B cell (primary cell): ENCODE results near the gene PCDHB6. TPM values are rescaled to one million over a fixed set of nuclear protein-coding genes. Genes with fewer than 3 reads are reported as not detected.
"Not testable (repeated sequence)": the region's sequence is repeated elsewhere in the genome, so short reads cannot be mapped to it uniquely, and the experiment has no call there.

Experiments used
- ATAC-seq: fragments of 200-7000 bp; cut with Tn5 transposase; one replicate; pipeline ENCODE4 v1.10.0; 2021; ENCODE audit warnings: low read depth, mild to moderate bottlenecking, moderate number of reproducible peaks, moderate library complexity
- CTCF ChIA-PET: fragments of 350-600 bp; sonication (Branson Sonifier 250); formaldehyde crosslinking; loops from one replicate; lab custom pipeline; 2021; ENCODE audit warnings: antibody characterized with exemption, inconsistent platforms; lab: Charles Lee
- POLR2A ChIA-PET: fragments of 350-600 bp; sonication (Branson Sonifier 250); formaldehyde crosslinking; loops from one replicate; lab custom pipeline; 2021; ENCODE audit warnings: antibody characterized with exemption; lab: Charles Lee
- DNase-seq: peaks from one replicate; pipeline ENCODE4 v3.0.0; 2013
- H2AFZ ChIP-seq: 2 replicates; pipeline ENCODE4 v1.6.1; 2012; ENCODE audit warnings: mild to moderate bottlenecking, low read depth, low read length; ENCODE audit not compliant: insufficient read depth, poor library complexity, severe bottlenecking
- H3K27ac ChIP-seq, 2 donors: 1 replicate in 1 of 2; 2 replicates in 1 of 2; pipeline ENCODE4 v1.5.1; 2012 to 2013; ENCODE audit warnings: low read length in 2 of 2, mild to moderate bottlenecking in 2 of 2, moderate library complexity in 1 of 2
- H3K27me3 ChIP-seq, 4 experiments: fragments of 200-600 bp in 1 of 4; sonication (generic) in 1 of 4; replicated peaks in 1 of 4; 1 replicate in 2 of 4; 2 replicates in 2 of 4; pipeline versions ENCODE4 v1.6.1 to v1.7.0; 2013 to 2016; ENCODE audit warnings: low read length in 3 of 4, mild to moderate bottlenecking in 2 of 4, mixed read lengths in 1 of 4, moderate library complexity in 1 of 4; ENCODE audit not compliant: insufficient read depth in 4 of 4, control insufficient read depth in 3 of 4; ENCODE audit errors: control extremely low read depth in 1 of 4
- H3K36me3 ChIP-seq, 2 experiments: replicated peaks in 1 of 2; 1 replicate in 1 of 2; 2 replicates in 1 of 2; pipeline versions ENCODE4 v1.6.1 to v1.7.1; 2013; ENCODE audit warnings: low read length in 1 of 2; ENCODE audit not compliant: insufficient read depth in 2 of 2, control insufficient read depth in 1 of 2; ENCODE audit errors: control extremely low read depth in 1 of 2, extremely low read depth in 1 of 2
- H3K4me1 ChIP-seq, 2 donors: fragments of 200-600 bp in 1 of 2; sonication (generic) in 1 of 2; 1 replicate in 1 of 2; 2 replicates in 1 of 2; pipeline versions ENCODE4 v1.5.1 to v1.6.1; 2013 to 2017; ENCODE audit warnings: low read length in 2 of 2; ENCODE audit not compliant: control insufficient read depth in 2 of 2, insufficient read depth in 2 of 2
- H3K4me2 ChIP-seq: replicated peaks from 2 replicates; pipeline ENCODE3; 2012; ENCODE audit warnings: mild to moderate bottlenecking, low read depth, low read length; ENCODE audit not compliant: poor library complexity, severe bottlenecking
- H3K4me3 ChIP-seq, 5 experiments: fragments of 200-600 bp in 1 of 5; sonication (generic) in 1 of 5; 1 replicate in 3 of 5; 2 replicates in 2 of 5; pipeline versions ENCODE4 v1.5.1 to v1.7.0; 2011 to 2016; ENCODE audit warnings: low read length in 4 of 5, mild to moderate bottlenecking in 4 of 5, low read depth in 2 of 5, control low read depth in 1 of 5, moderate library complexity in 1 of 5; ENCODE audit not compliant: insufficient read depth in 1 of 5; ENCODE audit errors: control extremely low read depth in 1 of 5, extremely low read depth in 1 of 5
- H3K79me2 ChIP-seq: fragments of 200-600 bp; sonication (generic); one replicate; pipeline ENCODE4 v1.6.0; 2016; ENCODE audit warnings: low read length; ENCODE audit not compliant: control insufficient read depth, insufficient read depth
- H3K9ac ChIP-seq: fragments of 200-600 bp; sonication (generic); 2 replicates; pipeline ENCODE4 v1.6.1; 2017; ENCODE audit warnings: mild to moderate bottlenecking, low read length, moderate library complexity
- H3K9me3 ChIP-seq, 3 donors: one replicate each; pipeline versions ENCODE4 v1.6.1 to v1.7.1; 2013; ENCODE audit warnings: low read length in 2 of 3; ENCODE audit not compliant: control insufficient read depth in 2 of 3, insufficient read depth in 1 of 3; ENCODE audit errors: control extremely low read depth in 1 of 3
- H4K20me1 ChIP-seq: 2 replicates; pipeline ENCODE4 v1.6.0; 2012; ENCODE audit warnings: mild to moderate bottlenecking, low read length; ENCODE audit not compliant: insufficient read depth, control insufficient read depth, poor library complexity, severe bottlenecking
- H3K27ac Mint-ChIP-seq: one replicate; pipeline ENCODE4 v1.8.0; 2021; ENCODE audit warnings: mixed read lengths
- H3K27me3 Mint-ChIP-seq: one replicate; pipeline ENCODE4 v1.8.0; 2021; ENCODE audit warnings: mixed read lengths
- H3K4me1 Mint-ChIP-seq: one replicate; pipeline ENCODE4 v1.8.0; 2021; ENCODE audit warnings: mixed read lengths
- H3K4me3 Mint-ChIP-seq: one replicate; pipeline ENCODE4 v1.8.0; 2021; ENCODE audit warnings: mixed read lengths
- H3K9me3 Mint-ChIP-seq: one replicate; pipeline ENCODE4 v1.8.0; 2022; ENCODE audit warnings: mixed read lengths; ENCODE audit not compliant: insufficient read depth
- EZH2 ChIP-seq: IDR thresholded peaks from 2 replicates; pipeline ENCODE4 v1.6.1; 2012; ENCODE audit warnings: borderline replicate concordance, low read depth, mild to moderate bottlenecking, moderate library complexity, low read length; ENCODE audit not compliant: insufficient read depth, poor library complexity, severe bottlenecking
- WGBS: methylation state at CpG from one replicate; pipeline ENCODE4 v1.1.5; 2013; ENCODE audit warnings: missing lambda C conversion rate; ENCODE audit not compliant: insufficient coverage; 5-methylcytosine and 5-hydroxymethylcytosine counted together
- intact Hi-C: fragments of 100-400 bp; cut with micrococcal nuclease; formaldehyde crosslinking; loops from one replicate; pipeline ENCODE4 v1.10.0; 2022
- polyA plus RNA-seq: library from polyadenylated mRNA; depleted of rRNA; stranded (reverse); fragments of >200 nt; gene quantifications from 2 replicates; pipeline ENCODE4 v1.2.3, GENCODE V29; 2012
- total RNA-seq, 2 donors: library from RNA; stranded (reverse); fragments of 120-200 nt in 1 of 2; gene quantifications; 1 replicate in 1 of 2; 2 replicates in 1 of 2; pipeline versions ENCODE4 v1.2.3 to v1.2.4, GENCODE V29; 2013 to 2022
- TF ChIP-seq, protein P1 (sequence below): fragments of 200-600 bp; IDR thresholded peaks from one replicate; pipeline ENCODE4 v1.8.0; 2022; ENCODE audit warnings: antibody characterized with exemption, mild to moderate bottlenecking

Gene PCDHB6
- total and polyA plus RNA-seq, 2 donors (not counting 1 experiment from before 2014, with no cell fraction given): not detected

DNA sequence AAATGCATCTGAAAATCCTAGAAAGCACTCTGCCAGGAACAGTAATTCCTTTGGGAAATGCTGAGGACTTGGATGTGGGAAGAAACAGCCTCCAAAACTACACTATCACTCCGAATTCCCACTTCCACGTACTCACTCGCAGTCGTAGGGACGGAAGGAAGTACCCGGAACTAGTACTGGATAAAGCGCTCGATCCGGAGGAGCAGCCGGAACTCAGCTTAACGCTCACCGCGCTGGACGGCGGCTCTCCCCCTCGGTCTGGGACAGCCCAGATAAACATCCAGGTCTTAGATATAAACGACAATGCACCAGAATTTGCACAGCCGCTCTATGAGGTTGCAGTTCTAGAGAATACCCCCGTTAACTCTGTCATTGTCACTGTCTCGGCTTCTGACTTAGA, 48.8 kb upstream of the PCDHB6 start:
- H3K4me1 Mint-ChIP-seq: no peaks in the 10 kb centered on the region
- POLR2A ChIA-PET: no interaction called here
- DNase-seq: no peak

DNA sequence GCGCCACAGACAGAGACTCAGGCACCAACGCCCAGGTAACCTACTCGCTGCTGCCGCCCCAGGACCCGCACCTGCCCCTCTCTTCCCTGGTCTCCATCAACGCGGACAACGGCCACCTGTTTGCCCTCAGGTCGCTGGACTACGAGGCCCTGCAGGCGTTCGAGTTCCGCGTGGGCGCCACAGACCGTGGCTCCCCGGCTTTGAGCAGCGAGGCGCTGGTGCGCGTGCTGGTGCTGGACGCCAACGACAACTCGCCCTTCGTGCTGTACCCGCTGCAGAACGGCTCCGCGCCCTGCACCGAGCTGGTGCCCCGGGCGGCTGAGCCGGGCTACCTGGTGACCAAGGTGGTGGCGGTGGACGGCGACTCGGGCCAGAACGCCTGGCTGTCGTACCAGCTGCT, 47.8 kb upstream of the PCDHB6 start:
- H3K4me3 ChIP-seq, H3K36me3 ChIP-seq, H3K27ac Mint-ChIP-seq, H3K27me3 ChIP-seq, H3K79me2 ChIP-seq, DNase-seq, H2AFZ ChIP-seq, H3K4me2 ChIP-seq, H3K9ac ChIP-seq, H4K20me1 ChIP-seq, H3K4me3 Mint-ChIP-seq, ATAC-seq, H3K27ac ChIP-seq, H3K4me1 Mint-ChIP-seq, H3K4me1 ChIP-seq, H3K9me3 Mint-ChIP-seq, CTCF ChIA-PET, POLR2A ChIA-PET, intact Hi-C loops, H3K27me3 Mint-ChIP-seq: not testable (repeated sequence)
- WGBS: 38% methylated on average over 17 of the region's 39 CpGs
- peaks cover 0 to 23% (median 2%) of the 10 kb centered on the region in 3 donors for H3K9me3 ChIP-seq

More for the DNA sequence above, 48.8 kb upstream of the PCDHB6 start:
- H3K9ac ChIP-seq: no peak overlapping the region
- no peak overlapping the region for H3K4me3 ChIP-seq
- H3K4me3 Mint-ChIP-seq: no peak overlapping the region
- H3K27me3 Mint-ChIP-seq: peaks cover 9% of the 10 kb centered on the region
- TF ChIP-seq, protein P1, sequence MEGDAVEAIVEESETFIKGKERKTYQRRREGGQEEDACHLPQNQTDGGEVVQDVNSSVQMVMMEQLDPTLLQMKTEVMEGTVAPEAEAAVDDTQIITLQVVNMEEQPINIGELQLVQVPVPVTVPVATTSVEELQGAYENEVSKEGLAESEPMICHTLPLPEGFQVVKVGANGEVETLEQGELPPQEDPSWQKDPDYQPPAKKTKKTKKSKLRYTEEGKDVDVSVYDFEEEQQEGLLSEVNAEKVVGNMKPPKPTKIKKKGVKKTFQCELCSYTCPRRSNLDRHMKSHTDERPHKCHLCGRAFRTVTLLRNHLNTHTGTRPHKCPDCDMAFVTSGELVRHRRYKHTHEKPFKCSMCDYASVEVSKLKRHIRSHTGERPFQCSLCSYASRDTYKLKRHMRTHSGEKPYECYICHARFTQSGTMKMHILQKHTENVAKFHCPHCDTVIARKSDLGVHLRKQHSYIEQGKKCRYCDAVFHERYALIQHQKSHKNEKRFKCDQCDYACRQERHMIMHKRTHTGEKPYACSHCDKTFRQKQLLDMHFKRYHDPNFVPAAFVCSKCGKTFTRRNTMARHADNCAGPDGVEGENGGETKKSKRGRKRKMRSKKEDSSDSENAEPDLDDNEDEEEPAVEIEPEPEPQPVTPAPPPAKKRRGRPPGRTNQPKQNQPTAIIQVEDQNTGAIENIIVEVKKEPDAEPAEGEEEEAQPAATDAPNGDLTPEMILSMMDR: no peak
- no peak for TF ChIP-seq EZH2
- H3K9me3 Mint-ChIP-seq: peaks cover 3% of the 10 kb centered on the region
- H3K4me2 ChIP-seq: no peak overlapping the region
- H3K36me3 ChIP-seq: no peaks in the 10 kb centered on the region
- H3K79me2 ChIP-seq: no peaks in the 10 kb centered on the region
- no peak overlapping the region for H3K27ac Mint-ChIP-seq
- CTCF ChIA-PET: no interaction called here
- no peaks in the 10 kb centered on the region for H3K4me1 ChIP-seq
- H3K27ac ChIP-seq: no peak overlapping the region
- H3K27me3 ChIP-seq: peaks cover 0 to 6% (median 3%) of the 10 kb centered on the region in 4 experiments
- intact Hi-C loops: no loop called here
- no peak for ATAC-seq
- no peak overlapping the region for H2AFZ ChIP-seq
- 58% methylated on average over 16 of the region's 20 CpGs for WGBS
- peaks cover 0 to 23% (median 2%) of the 10 kb centered on the region in 3 donors for H3K9me3 ChIP-seq
- no peaks in the 10 kb centered on the region for H4K20me1 ChIP-seq

DNA sequence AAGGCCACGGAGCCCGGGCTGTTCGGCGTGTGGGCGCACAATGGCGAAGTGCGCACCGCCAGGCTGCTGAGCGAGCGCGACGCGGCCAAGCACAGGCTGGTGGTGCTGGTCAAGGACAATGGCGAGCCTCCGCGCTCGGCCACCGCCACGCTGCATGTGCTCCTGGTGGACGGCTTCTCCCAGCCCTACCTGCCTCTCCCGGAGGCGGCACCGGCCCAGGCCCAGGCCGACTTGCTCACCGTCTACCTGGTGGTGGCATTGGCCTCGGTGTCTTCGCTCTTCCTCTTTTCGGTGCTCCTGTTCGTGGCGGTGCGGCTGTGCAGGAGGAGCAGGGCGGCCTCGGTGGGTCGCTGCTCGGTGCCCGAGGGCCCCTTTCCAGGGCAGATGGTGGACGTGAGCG, 47.4 kb upstream of the PCDHB6 start:
- H3K36me3 ChIP-seq, H3K9ac ChIP-seq, H4K20me1 ChIP-seq, ATAC-seq, CTCF ChIA-PET, H3K4me3 Mint-ChIP-seq, intact Hi-C loops, H3K27ac Mint-ChIP-seq, H3K4me1 ChIP-seq, H3K27ac ChIP-seq, H3K79me2 ChIP-seq, H3K9me3 Mint-ChIP-seq, H3K27me3 ChIP-seq, H2AFZ ChIP-seq, DNase-seq, H3K4me3 ChIP-seq, H3K4me1 Mint-ChIP-seq, H3K4me2 ChIP-seq, POLR2A ChIA-PET: not testable (repeated sequence)
- peaks cover 0 to 23% (median 2%) of the 10 kb centered on the region in 3 donors for H3K9me3 ChIP-seq
- peaks cover 12% of the 10 kb centered on the region for H3K27me3 Mint-ChIP-seq
- 55% methylated on average over 8 of the region's 38 CpGs for WGBS
